HCT116 (cell line): ENCODE results near the gene CDH4.

Experiments
- ATF3 ChIP-seq: IDR thresholded peaks from 2 replicates; pipeline ENCODE4 v1.6.1; 2012
- CEBPB ChIP-seq: IDR thresholded peaks from 2 replicates; pipeline ENCODE4 v1.6.1; 2012; ENCODE audit warnings: low read depth
- CTCF ChIP-seq, 3 experiments: fragments of 200-600 bp in 1 of 3; sonication (generic) in 1 of 3; IDR thresholded peaks in 2 of 3; conservative IDR thresholded peaks in 1 of 3; 2 replicates each; pipeline ENCODE4 v1.5.1; 2012 to 2017; ENCODE audit warnings: low read depth in 2 of 3, low read length in 2 of 3, antibody characterized with exemption in 1 of 3, borderline replicate concordance in 1 of 3, control low read depth in 1 of 3, mild to moderate bottlenecking in 1 of 3, mixed read lengths in 1 of 3, mixed run types in 1 of 3, moderate library complexity in 1 of 3; ENCODE audit not compliant: insufficient read depth in 1 of 3
- EGR1 ChIP-seq: IDR thresholded peaks from 2 replicates; pipeline ENCODE4 v1.6.1; 2012; ENCODE audit warnings: low read depth
- EZH2 ChIP-seq: fragments of 200-600 bp; sonication (generic); IDR thresholded peaks from 2 replicates; pipeline ENCODE4 v1.6.1; 2017; ENCODE audit warnings: antibody characterized with exemption, mixed run types
- EZH2phosphoT487 ChIP-seq: fragments of 200-600 bp; IDR thresholded peaks from 2 replicates; pipeline ENCODE4 v1.6.1; 2018; ENCODE audit warnings: antibody characterized with exemption, borderline replicate concordance
- MAX ChIP-seq: IDR thresholded peaks from 2 replicates; pipeline ENCODE4 v1.6.1; 2012
- POLR2A ChIP-seq: IDR thresholded peaks from 2 replicates; pipeline ENCODE4 v1.7.0; 2011; ENCODE audit warnings: borderline replicate concordance; ENCODE audit not compliant: insufficient read depth, insufficient read length; ENCODE audit errors: extremely low read depth
- POLR2AphosphoS5 ChIP-seq: IDR thresholded peaks from 2 replicates; pipeline ENCODE4 v1.6.1; 2011; ENCODE audit warnings: mild to moderate bottlenecking, low read depth, low read length, moderate library complexity
- SIN3A ChIP-seq: IDR thresholded peaks from 2 replicates; pipeline ENCODE4 v1.6.1; 2012; ENCODE audit warnings: low read depth
- SP1 ChIP-seq: IDR thresholded peaks from 2 replicates; pipeline ENCODE4 v1.6.1; 2012; ENCODE audit warnings: low read depth
- YY1 ChIP-seq: IDR thresholded peaks from 2 replicates; pipeline ENCODE4 v1.6.1; 2011; ENCODE audit warnings: low read length, low read depth, moderate library complexity, mild to moderate bottlenecking; ENCODE audit not compliant: insufficient replicate concordance; ENCODE audit errors: extremely low read depth
- ZBTB33 ChIP-seq: IDR thresholded peaks from 2 replicates; pipeline ENCODE4 v1.6.1; 2011; ENCODE audit warnings: mild to moderate bottlenecking, low read length, moderate library complexity; ENCODE audit not compliant: insufficient replicate concordance; ENCODE audit errors: extremely low read depth

- TF ChIP-seq CTCF (IDR thresholded peaks at IDR 0.05 in 2 of 3, conservative IDR thresholded peaks at IDR 0.05 in 1 of 3; ENCODE audit: borderline replicate concordance in 1 of 3, insufficient read depth in 1 of 3, low read depth in 2 of 3, low read length in 2 of 3) = no peak
- no peak for TF ChIP-seq MAX
- TF ChIP-seq EZH2 = no peak
- no peak for TF ChIP-seq POLR2AphosphoS5
- no peak for TF ChIP-seq POLR2A
- TF ChIP-seq YY1 = no peak
- no peak for TF ChIP-seq SP1
- TF ChIP-seq ATF3 = no peak
- TF ChIP-seq ZBTB33 = no peak
- TF ChIP-seq CEBPB = no peak
- no peak for TF ChIP-seq SIN3A
- no peak for TF ChIP-seq EGR1
- no peak for TF ChIP-seq EZH2phosphoT487
Observed at GRCh38 chr20:61805365-61805764, 553.3 kb downstream of the CDH4 start.
